ENCODE results near the gene ASPM. TPM values are rescaled to one million over a fixed set of nuclear protein-coding genes. Genes with fewer than 3 reads are reported as not detected.

The ASPM gene
- 10 to 100 TPM in 9 of 12 donors, 1 to 10 TPM in 2, not detected in 1; 7.6 to 18.3 (median 14.3) TPM for polyA plus RNA-seq (ENCODE audit: insufficient read length in 12 of 12)
- long read RNA-seq, donor 1, partial matches to known transcripts, result 7 of 7 reads
- long read RNA-seq, donor 1, other reads (novel, unspliced or antisense), result 0 of 7 reads
- long read RNA-seq, donor 2, result 0 reads
- long read RNA-seq, donor 3, result 0 reads
- long read RNA-seq, donor 4, result 0 reads
- long read RNA-seq, donor 5, result 0 reads
- long read RNA-seq, donor 6, result 0 reads
- long read RNA-seq, donor 7, result 0 reads
- long read RNA-seq, donor 8, result 0 reads
- long read RNA-seq, donor 9, result 0 reads
- long read RNA-seq, donor 10, result 0 reads
- long read RNA-seq, donor 11, result 0 reads

GRCh38 chr1:197146101-197147095 is at the start of gene ASPM:
Gene ASPM, minus strand, starts transcription at chr1:197146669. Its CDS starts 232 bp downstream, at chr1:197146437.
- DNase-seq, result peak; percentile 96

- no peak for DNase-seq
Measured at GRCh38 chr1:197195100-197195499, 48.6 kb upstream of the ASPM start.

DNA sequence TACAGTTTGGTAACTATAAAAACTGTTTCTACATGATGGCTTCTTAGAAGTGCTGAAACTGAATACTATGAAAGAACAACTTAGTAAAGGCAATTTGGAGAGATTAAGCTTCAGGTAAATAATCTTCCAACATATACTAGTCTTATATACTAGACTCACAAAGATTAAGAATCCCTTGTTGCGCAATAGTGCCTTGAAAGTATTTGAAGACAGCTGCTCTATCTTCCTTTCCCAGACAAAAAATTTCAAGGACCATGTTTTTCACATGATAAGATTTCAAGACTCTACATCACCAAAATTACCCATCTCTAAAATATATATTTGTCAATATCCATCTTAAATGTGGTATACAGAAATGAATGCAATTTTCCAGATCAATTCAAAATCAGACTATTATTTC is 37.7 kb upstream of the ASPM start:
- no peak for DNase-seq

DNA sequence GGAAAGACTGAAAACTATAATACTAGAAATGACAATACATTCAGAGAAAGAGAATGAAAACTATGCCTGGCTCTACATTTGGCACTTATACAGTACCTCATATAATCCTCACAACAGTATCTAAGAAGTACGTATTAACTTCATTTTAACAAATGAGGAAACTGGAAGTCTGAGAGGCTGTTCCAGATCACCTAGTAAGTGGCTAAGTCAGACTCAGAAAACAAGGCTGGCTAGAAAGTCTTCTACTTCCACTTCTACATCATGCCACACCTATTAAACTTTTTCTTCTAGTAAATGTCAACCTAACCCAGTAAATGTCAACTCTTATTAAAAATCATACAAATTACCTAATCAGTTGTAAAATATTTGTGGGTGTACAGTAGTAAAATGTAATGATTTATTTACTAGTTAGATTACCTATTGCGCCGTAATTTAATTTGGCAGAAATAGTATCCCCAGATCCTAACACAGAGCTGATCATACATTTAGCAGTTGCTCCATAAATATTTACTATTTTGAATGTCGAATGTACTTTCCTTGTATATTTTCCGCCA is 36.8 kb upstream of the ASPM start:
- no peak for DNase-seq

- DNase-seq, result no peak
Measured at GRCh38 chr1:197182716-197183115, 36.2 kb upstream of the ASPM start.

GRCh38 chr1:197181982-197182381 is 35.5 kb upstream of the ASPM start:
- no peak for DNase-seq

GRCh38 chr1:197180252-197180878 is 33.9 kb upstream of the ASPM start:
- DNase-seq, result peak; percentile 7

DNA sequence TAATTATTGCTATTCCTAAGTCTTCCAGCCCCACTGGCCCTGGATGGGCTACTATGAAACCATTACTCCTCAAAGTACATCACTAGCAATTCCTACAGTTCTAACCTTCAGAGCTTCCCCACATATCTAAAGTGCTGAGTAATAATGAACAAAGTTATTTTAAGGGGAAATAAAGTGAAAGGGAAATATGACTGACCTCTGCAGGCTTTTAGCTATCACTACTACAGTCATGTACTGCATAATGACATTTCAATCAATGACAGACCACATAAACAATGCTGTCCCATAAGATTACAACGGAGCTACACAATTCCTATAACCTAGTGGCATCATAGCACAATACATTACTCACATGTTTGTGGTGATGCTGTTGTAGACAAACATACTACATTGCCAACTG is 32.5 kb upstream of the ASPM start:
- DNase-seq, result no peak

GRCh38 chr1:197174818-197175217 is 28.3 kb upstream of the ASPM start:
- no peak for DNase-seq

DNA sequence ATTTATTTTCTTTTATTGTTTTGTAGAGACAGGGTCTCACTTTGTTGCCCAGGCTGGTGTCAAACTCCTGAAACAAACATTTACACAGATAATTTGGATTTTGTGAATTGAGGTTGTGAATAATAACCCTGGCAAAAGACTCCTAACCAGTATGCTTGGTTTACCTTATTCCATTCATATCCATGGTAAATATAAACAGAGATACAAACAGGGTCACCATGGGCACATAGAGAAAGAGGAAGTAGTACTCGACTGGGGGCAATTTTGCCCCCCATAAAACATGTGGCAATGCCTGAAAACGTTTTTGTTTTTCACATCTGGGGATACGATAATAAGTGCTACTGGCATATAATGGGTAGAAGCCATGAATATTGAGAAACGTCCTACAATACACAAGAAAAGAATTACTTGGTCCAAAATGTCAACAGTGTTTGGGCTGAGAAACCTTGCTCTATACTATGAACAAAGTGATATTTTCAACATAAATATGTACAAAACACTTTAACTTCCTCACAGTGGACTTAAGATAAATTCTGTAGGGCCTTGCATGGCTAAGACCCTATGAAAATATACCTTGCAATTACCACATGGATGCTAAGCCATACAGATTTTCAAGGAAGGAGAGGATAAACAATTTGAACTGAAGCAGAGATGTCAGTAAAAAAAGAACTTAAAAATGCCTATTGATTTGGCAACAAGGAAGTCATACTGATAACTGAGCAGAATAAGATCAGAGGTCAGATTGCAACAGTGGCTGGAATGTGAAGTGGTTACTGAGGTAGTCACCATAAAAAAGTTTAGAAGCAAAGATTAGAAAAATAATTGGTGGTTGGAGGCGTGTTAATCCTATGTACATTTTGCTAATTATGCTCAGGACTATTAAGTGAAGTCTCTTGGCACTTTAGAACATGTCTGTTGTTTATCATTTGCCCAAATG is 27.4 kb upstream of the ASPM start:
- DNase-seq, result no peak

DNA sequence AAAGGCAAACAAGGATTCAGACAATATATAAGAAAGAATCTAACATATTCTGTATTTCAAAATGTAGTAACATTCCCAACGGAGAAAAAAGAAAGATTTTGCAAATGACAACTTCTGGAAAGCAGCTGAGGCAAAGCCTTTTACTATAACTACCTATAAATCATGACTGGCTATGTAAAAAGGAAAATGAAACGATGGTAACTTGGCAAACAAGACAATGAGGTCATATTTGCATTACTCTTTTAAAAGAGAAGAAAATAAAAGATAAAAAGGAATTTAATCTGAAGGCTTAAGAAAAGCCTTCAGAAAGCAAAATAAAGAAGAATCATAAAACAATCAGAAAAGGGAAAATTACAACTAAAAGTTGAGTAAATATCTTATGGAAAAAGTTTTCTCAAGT is 25.1 kb upstream of the ASPM start:
- peak; percentile 11 for DNase-seq

GRCh38 chr1:197170538-197170937 is 24.1 kb upstream of the ASPM start:
- DNase-seq, result no peak

DNA sequence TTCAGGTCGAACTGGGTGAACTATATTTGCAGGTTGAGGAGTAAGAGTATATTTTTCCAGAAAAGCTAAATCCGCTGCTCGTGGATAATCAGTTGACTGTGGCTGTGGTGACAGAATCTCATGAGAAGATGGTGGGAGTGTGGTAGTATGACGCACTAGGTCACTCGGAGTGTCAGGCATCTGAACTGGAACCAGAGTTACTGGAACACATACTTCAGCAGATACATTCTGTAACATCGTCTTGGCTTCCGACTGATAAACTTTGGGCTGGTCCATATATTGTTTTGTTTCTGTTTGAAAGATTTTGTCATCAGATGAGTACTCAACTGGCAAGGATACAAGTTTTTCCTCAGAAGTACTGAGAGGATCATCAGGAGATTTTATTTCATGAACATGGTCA is 13.0 kb upstream of the ASPM start:
- DNase-seq, result no peak

DNA sequence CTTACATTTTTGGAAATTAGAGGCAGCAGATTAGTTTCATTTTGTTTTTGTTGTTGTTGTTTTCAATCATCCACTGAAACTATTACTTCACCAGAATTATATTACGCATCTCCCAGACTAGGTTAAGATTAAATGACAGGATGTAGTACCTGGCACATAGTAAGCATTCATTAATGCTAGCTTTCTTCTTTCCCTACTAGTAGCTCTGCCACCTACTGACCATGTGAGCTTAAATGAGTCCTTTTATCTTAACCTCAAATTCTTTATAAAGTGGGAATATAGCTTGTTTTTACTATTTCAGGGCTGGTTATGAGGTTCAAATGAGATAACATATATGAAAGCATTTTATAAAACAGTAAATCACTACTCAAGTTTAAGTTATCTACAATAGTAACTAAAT is 10.2 kb upstream of the ASPM start:
- no peak for DNase-seq

- no peak for DNase-seq
Measured at GRCh38 chr1:197152662-197153061, 6.2 kb upstream of the ASPM start.

DNA sequence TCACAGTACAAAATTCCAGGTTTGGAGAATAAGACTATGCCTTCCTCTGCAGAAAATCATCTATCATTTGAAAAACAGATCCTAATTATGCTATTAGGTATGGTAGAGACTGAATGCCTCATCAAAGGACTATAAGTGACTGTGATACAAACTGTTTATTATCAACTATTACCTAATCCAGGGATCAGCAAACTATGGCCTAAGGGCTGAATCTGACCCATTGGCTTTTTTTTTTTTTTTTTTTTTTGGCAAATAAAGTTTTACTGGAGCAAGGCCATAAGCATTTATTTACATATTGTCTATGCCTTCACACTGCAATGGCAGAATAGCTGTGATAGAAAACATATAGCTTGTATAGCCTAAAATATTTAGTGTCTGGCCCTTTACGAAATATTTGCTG is 4.7 kb upstream of the ASPM start:
- no peak for DNase-seq

DNA sequence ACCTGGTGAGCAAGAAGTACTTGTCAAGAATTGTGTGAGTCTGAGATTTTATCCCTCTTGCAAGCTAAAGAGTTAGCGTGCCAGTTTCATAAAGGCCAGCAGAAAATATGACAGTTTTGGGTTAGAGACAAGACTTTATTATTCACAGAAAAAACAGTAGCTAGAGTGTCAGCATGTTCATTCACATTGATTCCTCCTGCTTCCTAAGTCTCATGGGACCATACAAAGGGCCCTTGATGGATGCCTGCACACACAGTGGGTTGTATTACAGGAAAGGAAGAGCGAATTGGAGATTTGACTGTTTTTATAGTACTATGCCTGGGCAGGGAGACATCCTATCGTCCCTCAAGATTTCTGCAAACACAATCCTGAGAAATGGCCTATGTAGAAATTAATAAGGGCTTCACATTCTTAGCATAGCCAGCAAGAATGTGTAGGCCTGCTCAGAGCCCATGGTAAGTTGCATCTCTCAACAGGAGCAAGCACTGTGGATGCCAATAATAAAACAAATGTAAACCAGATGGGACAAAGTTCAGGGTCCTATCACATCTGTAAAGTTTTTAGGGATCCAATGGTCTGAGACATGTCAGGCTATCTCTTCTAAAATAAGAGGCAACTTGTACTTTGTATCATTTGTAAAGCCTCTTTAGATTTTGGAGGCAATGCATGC is 4.0 kb upstream of the ASPM start:
- no peak for DNase-seq

DNA sequence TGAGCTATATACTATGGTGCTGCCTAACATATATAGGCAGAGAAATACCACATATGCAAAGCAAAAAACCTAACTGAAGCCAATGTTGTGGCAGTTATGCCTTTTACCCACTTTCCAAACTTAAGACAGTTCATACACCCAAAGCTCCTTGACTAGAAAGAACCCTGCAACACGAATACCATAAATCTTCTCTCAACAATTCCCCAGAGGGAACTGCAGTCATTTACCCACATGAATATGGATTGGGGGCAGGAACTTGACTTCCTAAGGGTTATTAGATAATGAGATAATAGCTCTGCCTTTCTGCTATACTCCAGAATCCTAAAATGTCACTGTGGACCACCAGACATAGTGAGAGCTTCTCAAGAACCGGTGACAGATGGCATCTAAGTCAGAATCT is 2.9 kb upstream of the ASPM start:
- no peak for DNase-seq

GRCh38 chr1:197145446-197146024 is 934 bp downstream of the ASPM start:
- DNase-seq, result no peak

Data from muscle of arm (tissue), 14 donors.